PC-9 (cell line): ENCODE results near the gene UIMC1. TPM values are rescaled to one million over a fixed set of nuclear protein-coding genes. Genes with fewer than 3 reads are reported as not detected.

ENCODE experiments used
- BruUV-seq: library from RNA; stranded (reverse); fragments of 400-500 nt; replicated peaks from 2 replicates; lab custom pipeline; 2021; lab: Mats Ljungman, UMichigan
- CTCF ChIA-PET: fragments of 300-600 bp; sonication (Branson Sonifier 250); formaldehyde crosslinking; loops from one replicate; lab custom pipeline; 2022; ENCODE audit warnings: antibody characterized with exemption; lab: Charles Lee
- POLR2A ChIA-PET: fragments of 300-600 bp; sonication (Branson Sonifier 250); formaldehyde crosslinking; loops from one replicate; lab custom pipeline; 2022; ENCODE audit warnings: antibody characterized with exemption; ENCODE audit not compliant: unreplicated experiment; lab: Charles Lee
- DNase-seq, 2 experiments: peaks; one replicate each; pipeline versions ENCODE4 v3.0.0 to v3.0.0-alpha.2; 2015 to 2022; ENCODE audit warnings: mixed read lengths in 1 of 2
- H2AFZ ChIP-seq: fragments of 200-600 bp; sonication (generic); 2 replicates; pipeline ENCODE4 v1.8.1; 2017; ENCODE audit warnings: antibody characterized with exemption
- H3F3A ChIP-seq: fragments of 200-600 bp; sonication (generic); 2 replicates; pipeline ENCODE4 v1.8.1; 2017; ENCODE audit warnings: antibody characterized with exemption, mild to moderate bottlenecking, low read depth; ENCODE audit not compliant: insufficient read depth
- H3K27ac ChIP-seq: fragments of 200-600 bp; sonication (generic); 2 replicates; pipeline ENCODE4 v1.6.1; 2016; ENCODE audit warnings: mixed run types
- H3K27me3 ChIP-seq: fragments of 200-600 bp; sonication (generic); 2 replicates; pipeline ENCODE4 v1.6.1; 2016; ENCODE audit warnings: low read depth, mixed run types; ENCODE audit not compliant: insufficient read depth
- H3K36me3 ChIP-seq: fragments of 200-600 bp; sonication (generic); 2 replicates; pipeline ENCODE4 v1.6.1; 2016; ENCODE audit warnings: low read depth, mixed run types
- H3K4me1 ChIP-seq: fragments of 200-600 bp; sonication (generic); replicated peaks from 2 replicates; pipeline ENCODE4 v1.6.1; 2016; ENCODE audit warnings: mixed run types; ENCODE audit not compliant: insufficient read depth
- H3K4me2 ChIP-seq: fragments of 200-600 bp; sonication (generic); 2 replicates; pipeline ENCODE4 v1.6.1; 2017; ENCODE audit warnings: mixed run types
- H3K4me3 ChIP-seq: fragments of 200-600 bp; sonication (generic); 2 replicates; pipeline ENCODE4 v1.6.1; 2016; ENCODE audit warnings: mixed run types
- H3K79me2 ChIP-seq: fragments of 200-600 bp; sonication (generic); 2 replicates; pipeline ENCODE4 v1.6.1; 2017; ENCODE audit warnings: low read depth, mixed run types
- H3K9me2 ChIP-seq: fragments of 200-600 bp; sonication (generic); 2 replicates; pipeline ENCODE4 v1.8.1; 2017; ENCODE audit warnings: mild to moderate bottlenecking; ENCODE audit not compliant: insufficient read depth
- H3K9me3 ChIP-seq: fragments of 200-600 bp; sonication (generic); 2 replicates; pipeline ENCODE4 v1.8.1; 2016; ENCODE audit warnings: low read depth; ENCODE audit not compliant: insufficient read depth
- H4K20me1 ChIP-seq: fragments of 200-600 bp; sonication (generic); 2 replicates; pipeline ENCODE4 v1.8.1; 2017; ENCODE audit not compliant: insufficient read depth
- CTCF ChIP-seq: fragments of 200-600 bp; sonication (generic); conservative IDR thresholded peaks from 2 replicates; pipeline ENCODE4 v1.6.1; 2017; ENCODE audit warnings: mixed run types, antibody characterized with exemption, mild to moderate bottlenecking, moderate library complexity
- EZH2 ChIP-seq: fragments of 200-600 bp; sonication (generic); IDR thresholded peaks from 2 replicates; pipeline ENCODE4 v1.8.0; 2017; ENCODE audit warnings: antibody characterized with exemption, low read depth
- intact Hi-C: fragments of 100-400 bp; cut with micrococcal nuclease; formaldehyde crosslinking; loops from one replicate; pipeline ENCODE4 v1.10.0; 2022; ENCODE audit not compliant: unreplicated experiment
- total RNA-seq: library from RNA; stranded (reverse); gene quantifications from 2 replicates; pipeline ENCODE4 v1.2.3, GENCODE V29; 2021

The UIMC1 gene
- total RNA-seq, 1 experiment from 2014 or later: 48.3 TPM

- Histone ChIP-seq H3K79me2 (no peaks in the 10 kb centered on the region), H3K36me3 (no peaks in the 10 kb centered on the region), H3K4me2 (no peak overlapping the region), H3K9me3 (no peaks in the 10 kb centered on the region), H3K4me1 (no peaks in the 10 kb centered on the region), H3F3A (no peaks in the 10 kb centered on the region), H4K20me1 (no peaks in the 10 kb centered on the region), H3K4me3 (no peak overlapping the region), H3K9me2 (no peaks in the 10 kb centered on the region), H3K27me3 (no peaks in the 10 kb centered on the region), H2AFZ (no peak overlapping the region), H3K27ac (no peak overlapping the region)
- intact Hi-C loops: no loop called here
- POLR2A ChIA-PET: no interaction called here
- BruUV-seq: no TSS peak
- TF ChIP-seq EZH2: no peak
- no peak for TF ChIP-seq CTCF
- CTCF ChIA-PET: no interaction called here
- DNase-seq: no peak
These were observed 143.4 kb downstream of the UIMC1 start for GRCh38 chr5:176863041-176863764.

- TF ChIP-seq EZH2 (no peak), CTCF (no peak)
- H3K4me3 ChIP-seq: no peak overlapping the region
- intact Hi-C loops: no loop called here
- ChIA-PET POLR2A (no interaction called here), CTCF (no interaction called here)
- no peaks in the 10 kb centered on the region for H3K9me2 ChIP-seq
- no peaks in the 10 kb centered on the region for H3K36me3 ChIP-seq
- no peaks in the 10 kb centered on the region for H3K9me3 ChIP-seq
- H3K4me1 ChIP-seq: no peaks in the 10 kb centered on the region
- no peaks in the 10 kb centered on the region for H3K79me2 ChIP-seq
- no peak overlapping the region for H3K27ac ChIP-seq
- DNase-seq: no peak
- no peak overlapping the region for H3K4me2 ChIP-seq
- H2AFZ ChIP-seq: no peak overlapping the region
- H4K20me1 ChIP-seq: no peaks in the 10 kb centered on the region
- H3K27me3 ChIP-seq: no peaks in the 10 kb centered on the region
- BruUV-seq: no TSS peak
- H3F3A ChIP-seq: no peaks in the 10 kb centered on the region
These were observed 144.1 kb downstream of the UIMC1 start for GRCh38 chr5:176862330-176862995.

GRCh38 chr5:176861276-176861675 lies 145.3 kb downstream of the UIMC1 start:
- POLR2A ChIA-PET: no interaction called here
- intact Hi-C loops: no loop called here
- BruUV-seq: no TSS peak
- Histone ChIP-seq H3K27me3 (no peaks in the 10 kb centered on the region), H3K4me1 (no peaks in the 10 kb centered on the region), H3K4me3 (no peak overlapping the region), H3K9me2 (no peaks in the 10 kb centered on the region), H4K20me1 (no peaks in the 10 kb centered on the region), H3K27ac (no peak overlapping the region), H3K79me2 (no peaks in the 10 kb centered on the region), H3F3A (no peaks in the 10 kb centered on the region), H3K36me3 (no peaks in the 10 kb centered on the region), H3K4me2 (no peak overlapping the region), H3K9me3 (no peaks in the 10 kb centered on the region), H2AFZ (no peak overlapping the region)
- CTCF ChIA-PET: no interaction called here
- TF ChIP-seq EZH2: no peak
- no peak for DNase-seq
